ENCODE data around the gene KPNA4. TPM values are rescaled to one million over a fixed set of nuclear protein-coding genes. Genes with fewer than 3 reads are reported as not detected.
A peak's percentile ranks its signal among the peaks of the same experiment; 100 is the strongest.

Gene KPNA4
- total RNA-seq, 1 donor from 2014 or later, result 24.8 TPM

DNA sequence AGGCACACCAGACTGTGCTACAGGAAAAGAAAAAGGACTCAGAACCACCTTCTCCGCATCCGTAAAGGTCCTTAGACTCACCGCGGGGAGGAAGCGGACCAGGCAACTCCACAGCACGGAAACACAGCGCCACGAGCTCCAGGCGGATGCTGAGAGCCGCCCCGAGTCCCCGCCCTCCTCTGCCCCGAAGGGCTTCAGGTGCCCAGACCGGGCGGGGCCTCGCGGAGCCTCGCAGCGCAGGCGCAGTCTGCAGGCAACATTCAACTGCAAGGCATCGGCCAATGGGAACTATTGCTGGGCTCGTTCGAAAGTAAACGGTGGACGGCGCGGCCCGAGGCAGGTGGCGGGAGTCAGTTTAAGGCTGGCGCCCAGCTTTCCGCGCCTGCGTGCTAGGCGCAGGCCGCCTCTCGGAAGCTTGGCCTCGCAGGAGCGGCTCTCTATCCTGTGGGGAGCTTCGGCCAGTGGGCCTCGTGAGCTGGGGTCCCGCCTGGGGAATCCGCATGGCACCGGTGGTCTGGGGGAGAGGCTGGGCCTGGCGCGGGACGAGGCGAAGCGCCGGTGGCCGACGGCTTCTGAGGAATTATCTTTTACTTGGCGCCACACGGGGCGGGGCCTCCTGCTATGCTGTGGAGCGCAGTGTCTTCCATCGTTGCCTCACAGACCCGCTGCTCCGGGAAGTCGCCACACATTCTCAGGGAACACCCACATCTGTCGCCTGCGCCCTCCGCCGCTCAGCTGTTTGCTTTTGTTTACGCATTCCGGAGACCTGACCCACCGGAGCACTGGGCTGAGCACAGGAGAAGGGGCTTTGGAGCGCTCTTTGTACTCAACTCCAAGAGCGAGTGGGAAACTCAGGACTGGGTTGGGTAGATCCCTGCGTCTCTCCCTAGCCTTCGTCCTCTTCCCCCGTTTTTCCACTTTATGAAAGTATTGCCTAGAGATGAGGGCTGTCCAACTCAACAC lies 115.5 kb downstream of the KPNA4 start, which contains the start of gene TRIM59:
Gene TRIM59 (minus strand): TSS at position 151 of the 963 bp plus-strand sequence. CDS start 10,603 bp downstream, outside the sequence.
- peak; percentile 94 for DNase-seq

DNA sequence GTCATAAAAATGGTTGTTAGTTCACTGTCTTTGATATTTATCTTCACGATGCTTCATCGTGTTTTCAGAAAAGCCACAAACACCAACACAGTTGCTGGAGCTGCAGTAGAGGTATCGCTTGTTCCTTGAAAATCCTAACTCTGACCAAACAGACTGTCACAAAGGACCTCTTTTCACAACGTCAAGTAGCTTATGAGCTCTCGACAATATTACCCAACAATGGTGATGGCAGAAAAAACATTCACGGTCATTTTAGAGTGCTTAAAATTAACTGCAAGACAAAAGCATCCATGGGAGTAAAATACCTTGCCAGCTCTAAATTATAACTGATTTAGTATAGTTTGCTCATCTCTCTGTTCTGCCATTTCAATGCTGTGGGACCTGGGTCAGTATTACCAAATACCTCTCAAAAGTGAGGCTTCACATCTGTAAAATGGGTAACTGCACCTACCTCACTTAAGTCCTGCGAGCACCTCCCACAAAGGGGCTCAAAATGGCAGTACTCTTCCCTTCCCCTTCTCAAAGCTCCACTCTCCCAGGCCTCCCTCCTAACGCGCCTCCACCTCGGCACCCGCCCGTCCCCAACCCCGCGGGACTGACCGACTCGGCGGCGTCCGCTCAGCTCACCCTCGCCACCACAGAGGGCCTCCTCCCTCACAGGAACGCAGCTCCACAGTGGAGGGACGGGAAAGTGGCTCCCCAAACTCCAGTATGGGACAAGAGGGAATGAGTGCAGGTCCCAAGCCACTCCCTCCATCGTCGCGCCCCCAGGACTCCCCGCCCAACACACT lies 116.3 kb downstream of the KPNA4 start:
- DNase-seq, result peak; percentile 66

DNA sequence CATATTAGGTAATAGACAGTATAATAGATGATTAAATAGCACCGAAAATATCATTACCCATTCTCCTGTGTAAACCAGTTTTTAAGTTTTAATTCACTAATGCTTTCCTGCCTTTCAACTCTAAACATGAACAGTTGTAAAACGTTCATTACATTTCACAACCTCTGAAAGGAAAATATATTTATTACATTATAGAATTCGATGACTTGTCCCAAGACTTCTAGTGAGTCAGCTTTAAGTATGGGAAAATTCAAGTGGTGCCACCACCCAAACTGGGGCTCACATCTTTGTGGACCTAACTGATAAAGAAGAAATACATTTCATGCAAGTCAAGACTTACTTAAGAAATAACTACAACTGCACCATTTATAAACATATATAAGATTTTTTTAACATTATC lies 117.8 kb downstream of the KPNA4 start:
- no peak for DNase-seq

DNA sequence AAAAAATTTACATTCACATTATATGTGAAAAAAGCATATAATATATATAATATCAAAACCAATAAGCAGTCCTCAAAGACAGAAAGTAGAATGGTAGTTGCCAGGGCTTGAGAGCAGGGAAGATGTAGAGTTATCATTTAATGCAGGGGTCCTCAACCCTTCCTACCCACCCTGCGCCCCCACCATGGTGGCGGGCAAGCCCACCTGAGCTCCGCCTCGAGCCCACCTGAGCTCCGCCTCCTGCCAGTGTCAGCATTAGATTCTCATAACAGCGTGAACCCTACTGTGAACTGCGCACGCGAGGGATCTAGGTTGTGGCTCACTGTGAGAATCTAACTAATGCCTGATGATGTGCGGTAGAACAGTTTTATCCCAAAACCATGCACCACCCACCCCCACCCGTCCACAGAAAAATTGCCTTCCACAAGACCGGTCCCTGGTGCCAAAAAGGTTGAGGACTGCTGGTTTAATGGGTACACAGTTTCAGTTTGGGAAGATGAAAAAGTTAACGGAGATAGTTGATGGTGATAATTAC lies 118.8 kb downstream of the KPNA4 start:
- DNase-seq, result no peak

GRCh38 chr3:160445854-160446253 lies 119.5 kb downstream of the KPNA4 start:
- DNase-seq, result no peak

Small RNA genes within 50 kb of the gene (small RNA-seq; reads per million reads assigned to genes)
- gene RNU7-136P (ENCODE audit: low replicate concordance), result not detected

Other genes with a start within 250 kb of the KPNA4 start
- gene IFT80, start 166.3 kb downstream of the KPNA4 start, total RNA-seq, result 38.0 TPM
- 90.9 TPM for gene SMC4, start 165.9 kb downstream of the KPNA4 start, total RNA-seq
- 17.1 TPM for gene TRIM59, start 115.8 kb downstream of the KPNA4 start, total RNA-seq
- not detected for gene ARL14, start 111.6 kb upstream of the KPNA4 start, total RNA-seq
- gene PPM1L, start 190.7 kb upstream of the KPNA4 start, total RNA-seq, result 12.0 TPM

All from skin of body (tissue), 3 donors.